HL-60 (cell line): ENCODE measurements around the gene INTS11.
A peak's percentile ranks its signal among the peaks of the same experiment; 100 is the strongest.

ENCODE experiments used
- DNase-seq, 2 experiments: peaks; one replicate each; pipeline ENCODE4 v3.0.0-alpha.2; 2010 to 2020; ENCODE audit warnings: low read depth in 1 of 2, low spot score in 1 of 2
- H3K27ac ChIP-seq: fragments of 250-450 bp; sonication (Bioruptor Pico); replicated peaks from 2 replicates; pipeline ENCODE4 v1.5.1; 2020; ENCODE audit warnings: mild to moderate bottlenecking, moderate library complexity
- H3K27me3 ChIP-seq: fragments of 250-450 bp; sonication (Bioruptor Pico); 2 replicates; pipeline ENCODE4 v1.5.1; 2021; ENCODE audit warnings: mild to moderate bottlenecking, moderate library complexity; ENCODE audit not compliant: insufficient read depth, poor library complexity, severe bottlenecking
- H3K4me3 ChIP-seq: replicated peaks from 2 replicates; pipeline ENCODE4 v1.5.1; 2011; ENCODE audit warnings: mild to moderate bottlenecking, control low read depth, low read length; ENCODE audit not compliant: insufficient read depth
- GABPA ChIP-seq: IDR thresholded peaks from 2 replicates; pipeline ENCODE4 v1.6.1; 2012; ENCODE audit warnings: low read depth
- POLR2AphosphoS5 ChIP-seq: IDR thresholded peaks from 2 replicates; pipeline ENCODE4 v1.6.1; 2012; ENCODE audit warnings: low read depth
- SPI1 ChIP-seq: IDR thresholded peaks from 2 replicates; pipeline ENCODE4 v1.6.1; 2012; ENCODE audit warnings: low read depth, mild to moderate bottlenecking, borderline replicate concordance
- TF ChIP-seq, protein P1 (sequence below): IDR thresholded peaks from 2 replicates; pipeline ENCODE4 v1.6.1; 2012; ENCODE audit warnings: low read depth; ENCODE audit not compliant: insufficient replicate concordance
- TF ChIP-seq, protein P2 (sequence below): IDR thresholded peaks from one replicate; pipeline ENCODE4 v1.5.1; 2011; ENCODE audit warnings: low read length, control low read depth, inconsistent platforms; ENCODE audit not compliant: insufficient read depth

INTS11 gene

DNA sequence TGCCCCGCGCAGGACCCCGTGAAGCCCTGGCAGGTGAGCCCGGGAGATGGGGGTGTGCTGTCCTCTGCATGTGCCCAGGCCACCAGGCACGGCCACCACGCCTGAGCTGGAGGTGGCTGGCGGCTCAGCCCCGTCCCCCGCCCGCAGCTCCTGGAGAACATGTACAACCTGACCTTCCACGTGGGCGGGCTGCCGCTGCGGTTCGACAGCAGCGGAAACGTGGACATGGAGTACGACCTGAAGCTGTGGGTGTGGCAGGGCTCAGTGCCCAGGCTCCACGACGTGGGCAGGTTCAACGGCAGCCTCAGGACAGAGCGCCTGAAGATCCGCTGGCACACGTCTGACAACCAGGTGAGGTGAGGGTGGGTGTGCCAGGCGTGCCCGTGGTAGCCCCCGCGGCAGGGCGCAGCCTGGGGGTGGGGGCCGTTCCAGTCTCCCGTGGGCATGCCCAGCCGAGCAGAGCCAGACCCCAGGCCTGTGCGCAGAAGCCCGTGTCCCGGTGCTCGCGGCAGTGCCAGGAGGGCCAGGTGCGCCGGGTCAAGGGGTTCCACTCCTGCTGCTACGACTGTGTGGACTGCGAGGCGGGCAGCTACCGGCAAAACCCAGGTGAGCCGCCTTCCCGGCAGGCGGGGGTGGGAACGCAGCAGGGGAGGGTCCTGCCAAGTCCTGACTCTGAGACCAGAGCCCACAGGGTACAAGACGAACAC is 8.5 kb upstream of the INTS11 start:
- Histone ChIP-seq H3K27ac (no peak overlapping the region), H3K4me3 (no peak overlapping the region), H3K27me3 (no peaks in the 10 kb centered on the region)
- TF ChIP-seq, protein P1, sequence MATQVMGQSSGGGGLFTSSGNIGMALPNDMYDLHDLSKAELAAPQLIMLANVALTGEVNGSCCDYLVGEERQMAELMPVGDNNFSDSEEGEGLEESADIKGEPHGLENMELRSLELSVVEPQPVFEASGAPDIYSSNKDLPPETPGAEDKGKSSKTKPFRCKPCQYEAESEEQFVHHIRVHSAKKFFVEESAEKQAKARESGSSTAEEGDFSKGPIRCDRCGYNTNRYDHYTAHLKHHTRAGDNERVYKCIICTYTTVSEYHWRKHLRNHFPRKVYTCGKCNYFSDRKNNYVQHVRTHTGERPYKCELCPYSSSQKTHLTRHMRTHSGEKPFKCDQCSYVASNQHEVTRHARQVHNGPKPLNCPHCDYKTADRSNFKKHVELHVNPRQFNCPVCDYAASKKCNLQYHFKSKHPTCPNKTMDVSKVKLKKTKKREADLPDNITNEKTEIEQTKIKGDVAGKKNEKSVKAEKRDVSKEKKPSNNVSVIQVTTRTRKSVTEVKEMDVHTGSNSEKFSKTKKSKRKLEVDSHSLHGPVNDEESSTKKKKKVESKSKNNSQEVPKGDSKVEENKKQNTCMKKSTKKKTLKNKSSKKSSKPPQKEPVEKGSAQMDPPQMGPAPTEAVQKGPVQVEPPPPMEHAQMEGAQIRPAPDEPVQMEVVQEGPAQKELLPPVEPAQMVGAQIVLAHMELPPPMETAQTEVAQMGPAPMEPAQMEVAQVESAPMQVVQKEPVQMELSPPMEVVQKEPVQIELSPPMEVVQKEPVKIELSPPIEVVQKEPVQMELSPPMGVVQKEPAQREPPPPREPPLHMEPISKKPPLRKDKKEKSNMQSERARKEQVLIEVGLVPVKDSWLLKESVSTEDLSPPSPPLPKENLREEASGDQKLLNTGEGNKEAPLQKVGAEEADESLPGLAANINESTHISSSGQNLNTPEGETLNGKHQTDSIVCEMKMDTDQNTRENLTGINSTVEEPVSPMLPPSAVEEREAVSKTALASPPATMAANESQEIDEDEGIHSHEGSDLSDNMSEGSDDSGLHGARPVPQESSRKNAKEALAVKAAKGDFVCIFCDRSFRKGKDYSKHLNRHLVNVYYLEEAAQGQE = no peak
- peak; percentile 32; the same call in 1 of the 2 replicates for TF ChIP-seq POLR2AphosphoS5
- DNase-seq = no peak

DNA sequence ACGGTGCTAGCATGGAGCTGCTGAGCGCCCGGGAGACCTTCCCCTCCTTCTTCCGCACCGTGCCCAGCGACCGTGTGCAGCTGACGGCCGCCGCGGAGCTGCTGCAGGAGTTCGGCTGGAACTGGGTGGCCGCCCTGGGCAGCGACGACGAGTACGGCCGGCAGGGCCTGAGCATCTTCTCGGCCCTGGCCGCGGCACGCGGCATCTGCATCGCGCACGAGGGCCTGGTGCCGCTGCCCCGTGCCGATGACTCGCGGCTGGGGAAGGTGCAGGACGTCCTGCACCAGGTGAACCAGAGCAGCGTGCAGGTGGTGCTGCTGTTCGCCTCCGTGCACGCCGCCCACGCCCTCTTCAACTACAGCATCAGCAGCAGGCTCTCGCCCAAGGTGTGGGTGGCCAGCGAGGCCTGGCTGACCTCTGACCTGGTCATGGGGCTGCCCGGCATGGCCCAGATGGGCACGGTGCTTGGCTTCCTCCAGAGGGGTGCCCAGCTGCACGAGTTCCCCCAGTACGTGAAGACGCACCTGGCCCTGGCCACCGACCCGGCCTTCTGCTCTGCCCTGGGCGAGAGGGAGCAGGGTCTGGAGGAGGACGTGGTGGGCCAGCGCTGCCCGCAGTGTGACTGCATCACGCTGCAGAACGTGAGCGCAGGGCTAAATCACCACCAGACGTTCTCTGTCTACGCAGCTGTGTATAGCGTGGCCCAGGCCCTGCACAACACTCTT is 7.7 kb upstream of the INTS11 start:
- no peak overlapping the region for H3K4me3 ChIP-seq
- no peak for DNase-seq
- H3K27ac ChIP-seq = no peak overlapping the region
- no peaks in the 10 kb centered on the region for H3K27me3 ChIP-seq
- TF ChIP-seq, protein P2, sequence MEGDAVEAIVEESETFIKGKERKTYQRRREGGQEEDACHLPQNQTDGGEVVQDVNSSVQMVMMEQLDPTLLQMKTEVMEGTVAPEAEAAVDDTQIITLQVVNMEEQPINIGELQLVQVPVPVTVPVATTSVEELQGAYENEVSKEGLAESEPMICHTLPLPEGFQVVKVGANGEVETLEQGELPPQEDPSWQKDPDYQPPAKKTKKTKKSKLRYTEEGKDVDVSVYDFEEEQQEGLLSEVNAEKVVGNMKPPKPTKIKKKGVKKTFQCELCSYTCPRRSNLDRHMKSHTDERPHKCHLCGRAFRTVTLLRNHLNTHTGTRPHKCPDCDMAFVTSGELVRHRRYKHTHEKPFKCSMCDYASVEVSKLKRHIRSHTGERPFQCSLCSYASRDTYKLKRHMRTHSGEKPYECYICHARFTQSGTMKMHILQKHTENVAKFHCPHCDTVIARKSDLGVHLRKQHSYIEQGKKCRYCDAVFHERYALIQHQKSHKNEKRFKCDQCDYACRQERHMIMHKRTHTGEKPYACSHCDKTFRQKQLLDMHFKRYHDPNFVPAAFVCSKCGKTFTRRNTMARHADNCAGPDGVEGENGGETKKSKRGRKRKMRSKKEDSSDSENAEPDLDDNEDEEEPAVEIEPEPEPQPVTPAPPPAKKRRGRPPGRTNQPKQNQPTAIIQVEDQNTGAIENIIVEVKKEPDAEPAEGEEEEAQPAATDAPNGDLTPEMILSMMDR = no peak
- TF ChIP-seq, protein P1 = no peak
- TF ChIP-seq POLR2AphosphoS5 = 0 out of 2 replicates have a peak, but pooled peaks have one; percentile 14
- no peak for TF ChIP-seq SPI1
- no peak for TF ChIP-seq GABPA

DNA sequence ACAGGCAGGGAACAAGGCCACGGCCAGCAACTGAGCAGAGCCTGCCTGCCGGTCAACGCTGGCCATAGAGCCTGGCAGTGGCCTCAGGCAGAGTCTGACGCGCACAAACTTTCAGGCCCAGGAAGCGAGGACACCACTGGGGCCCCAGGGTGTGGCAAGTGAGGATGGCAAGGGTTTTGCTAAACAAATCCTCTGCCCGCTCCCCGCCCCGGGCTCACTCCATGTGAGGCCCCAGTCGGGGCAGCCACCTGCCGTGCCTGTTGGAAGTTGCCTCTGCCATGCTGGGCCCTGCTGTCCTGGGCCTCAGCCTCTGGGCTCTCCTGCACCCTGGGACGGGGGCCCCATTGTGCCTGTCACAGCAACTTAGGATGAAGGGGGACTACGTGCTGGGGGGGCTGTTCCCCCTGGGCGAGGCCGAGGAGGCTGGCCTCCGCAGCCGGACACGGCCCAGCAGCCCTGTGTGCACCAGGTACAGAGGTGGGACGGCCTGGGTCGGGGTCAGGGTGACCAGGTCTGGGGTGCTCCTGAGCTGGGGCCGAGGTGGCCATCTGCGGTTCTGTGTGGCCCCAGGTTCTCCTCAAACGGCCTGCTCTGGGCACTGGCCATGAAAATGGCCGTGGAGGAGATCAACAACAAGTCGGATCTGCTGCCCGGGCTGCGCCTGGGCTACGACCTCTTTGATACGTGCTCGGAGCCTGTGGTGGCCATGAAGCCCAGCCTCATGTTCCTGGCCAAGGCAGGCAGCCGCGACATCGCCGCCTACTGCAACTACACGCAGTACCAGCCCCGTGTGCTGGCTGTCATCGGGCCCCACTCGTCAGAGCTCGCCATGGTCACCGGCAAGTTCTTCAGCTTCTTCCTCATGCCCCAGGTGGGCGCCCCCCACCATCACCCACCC is 6.9 kb upstream of the INTS11 start, which contains the start of gene TAS1R3:
TAS1R3 (plus strand) TSS at position 213 of the 898 bp plus-strand sequence; CDS start at position 279, 66 bp downstream.
- Histone ChIP-seq H3K27ac (0 out of 2 replicates have a peak within 1 kb of the TSS, but pooled peaks have one; percentile 13), H3K4me3 (no peak within 1 kb of the TSS), H3K27me3 (no peaks in the 10 kb centered on the region)
- TF ChIP-seq, protein P1 = no peak
- TF ChIP-seq SPI1 = no peak
- TF ChIP-seq, protein P2 = no peak
- TF ChIP-seq POLR2AphosphoS5 = no peak
- TF ChIP-seq GABPA = no peak
- peak in 1 of 2 experiments; percentile 25 for DNase-seq
